ENCODE data around the gene CLEC1A.
"Not testable (repeated sequence)": the region's sequence is repeated elsewhere in the genome, so short reads cannot be mapped to it uniquely, and the experiment has no call there.

CLEC1A gene

DNA sequence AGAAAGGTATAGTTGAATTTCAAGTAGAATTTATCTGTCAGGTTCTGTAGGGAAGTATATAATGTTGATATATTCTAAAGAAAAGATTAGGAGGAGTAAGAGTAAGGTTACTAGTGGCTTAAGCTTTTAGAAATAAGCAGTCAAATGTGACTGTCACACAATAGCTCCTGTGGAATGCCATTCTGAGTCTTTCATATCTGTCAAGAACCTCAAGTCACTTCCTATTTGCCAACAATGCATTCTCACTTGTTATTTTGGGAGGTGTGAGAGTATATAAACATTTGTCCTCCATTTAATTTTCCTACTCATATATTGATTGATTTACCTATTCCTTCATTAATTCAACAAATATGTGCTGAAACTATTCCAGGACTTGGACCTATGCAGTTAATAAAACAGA is 56.6 kb downstream of the CLEC1A start:
- no peak for DNase-seq

DNA sequence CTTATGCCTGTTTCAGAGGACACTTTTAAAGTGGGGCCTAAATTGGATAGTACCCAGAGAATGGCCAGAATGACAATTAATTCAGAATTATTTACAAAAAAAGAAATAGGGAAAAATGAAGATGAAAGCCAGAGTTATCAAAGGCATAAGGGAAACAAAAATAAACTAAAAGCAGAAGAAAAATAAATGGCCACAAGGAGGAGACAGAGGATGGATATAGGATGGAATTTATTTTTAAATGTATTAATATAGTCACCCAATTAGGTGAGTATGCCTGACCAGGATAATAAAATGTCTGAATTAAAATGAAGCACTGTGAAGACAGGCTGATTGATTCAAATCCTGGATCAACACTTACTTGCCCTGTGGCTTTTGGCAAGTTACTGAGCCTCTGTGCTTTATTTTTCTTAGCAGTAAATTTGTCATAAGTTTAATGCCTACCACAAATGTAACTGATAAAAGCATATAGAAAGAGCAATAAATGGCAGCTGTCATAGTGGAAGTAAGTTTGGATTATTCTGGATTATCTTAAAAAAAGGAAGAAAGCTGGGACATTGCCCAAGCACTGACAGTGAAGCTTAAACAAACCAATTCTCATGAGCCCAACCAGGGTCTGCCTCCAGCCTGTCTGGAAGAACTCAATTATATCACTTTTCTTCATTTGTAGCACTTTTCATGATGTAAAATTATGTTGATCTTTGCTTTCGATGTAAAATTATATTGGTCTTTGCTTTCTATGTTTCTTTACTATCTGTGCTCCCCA is 64.8 kb downstream of the CLEC1A start:
- DNase-seq = no peak

DNA sequence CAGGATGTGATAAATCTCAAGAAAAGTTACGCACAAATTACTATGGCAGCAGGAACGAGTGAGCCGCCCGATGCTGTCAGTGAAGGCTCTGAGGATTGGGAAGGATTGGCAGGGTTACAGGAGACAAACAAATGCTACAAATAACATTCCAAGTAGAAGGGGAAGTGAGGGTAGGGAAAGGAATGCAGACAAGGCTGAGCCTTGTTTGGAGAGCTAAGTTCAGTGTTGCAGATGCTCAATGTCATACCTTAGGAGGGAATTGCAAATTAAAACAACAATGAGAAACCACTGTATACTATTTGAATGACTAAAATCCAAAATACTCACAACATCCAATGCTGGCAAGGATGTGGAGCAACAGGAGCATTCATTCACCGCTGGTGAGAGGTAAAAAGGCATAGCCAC is 67.0 kb downstream of the CLEC1A start:
- no peak for DNase-seq

DNA sequence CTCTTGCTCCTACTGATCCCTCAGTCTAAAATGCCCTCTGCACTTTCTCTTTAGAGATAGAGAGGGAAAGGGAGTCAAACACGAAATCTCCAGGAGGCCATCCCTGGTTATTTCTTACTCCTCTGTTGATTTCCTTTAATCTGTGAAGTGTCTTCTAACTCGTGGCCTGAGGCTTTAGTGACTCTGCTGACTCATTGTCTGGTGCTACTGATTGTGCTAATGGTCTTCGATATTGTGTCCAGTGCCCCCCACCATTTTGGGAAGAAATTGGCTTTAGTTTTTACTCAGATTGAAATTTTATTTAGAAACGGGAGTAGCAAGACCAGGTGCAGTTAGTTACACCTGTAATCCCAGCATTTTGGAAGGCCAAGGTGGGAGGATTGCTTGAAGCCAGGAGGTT is 67.5 kb downstream of the CLEC1A start:
- DNase-seq = no peak

DNA sequence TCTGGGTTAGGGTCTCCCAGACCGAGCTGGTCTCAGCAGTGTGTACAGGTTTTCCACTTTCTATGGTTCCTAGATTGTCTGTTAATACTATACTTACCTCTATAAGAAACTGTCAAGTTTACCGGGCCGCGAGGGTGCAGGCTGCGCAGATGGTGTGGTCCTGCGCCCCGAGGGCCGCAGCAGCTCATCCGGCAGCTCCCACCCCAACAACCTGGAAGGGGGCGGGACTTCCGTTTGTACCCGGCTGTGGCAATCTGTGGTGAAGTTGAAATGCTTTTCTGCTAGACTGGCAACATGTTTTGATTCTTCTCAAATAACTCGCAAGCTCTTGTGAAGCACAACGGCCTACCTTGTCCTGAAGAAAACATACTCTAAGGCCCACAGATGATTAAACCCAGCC is 68.3 kb downstream of the CLEC1A start, which contains the start of gene CLEC9A:
TSS of gene CLEC9A (plus strand) at position 237 of the 400 bp plus-strand sequence. CDS start 22,006 bp downstream, outside the sequence.
- no peak for DNase-seq

DNA sequence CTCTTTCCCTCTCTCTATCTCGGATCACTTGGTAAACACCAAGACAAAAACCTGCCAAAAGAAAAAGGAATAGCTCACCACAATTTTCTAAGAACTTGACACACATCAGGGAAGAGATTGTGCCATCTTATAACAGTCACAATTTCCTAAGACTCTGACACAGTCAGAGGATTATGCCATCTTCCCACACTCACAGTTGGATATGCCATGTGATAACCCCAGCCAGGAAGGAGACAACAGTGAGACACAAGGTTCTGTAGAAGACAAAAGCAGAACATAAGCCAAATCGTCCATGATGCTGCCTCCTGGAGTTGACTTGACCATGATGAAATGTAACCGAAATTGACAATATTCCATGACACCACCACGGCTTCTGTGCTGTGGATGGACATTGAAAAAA is 71.1 kb downstream of the CLEC1A start:
- DNase-seq = no peak

DNA sequence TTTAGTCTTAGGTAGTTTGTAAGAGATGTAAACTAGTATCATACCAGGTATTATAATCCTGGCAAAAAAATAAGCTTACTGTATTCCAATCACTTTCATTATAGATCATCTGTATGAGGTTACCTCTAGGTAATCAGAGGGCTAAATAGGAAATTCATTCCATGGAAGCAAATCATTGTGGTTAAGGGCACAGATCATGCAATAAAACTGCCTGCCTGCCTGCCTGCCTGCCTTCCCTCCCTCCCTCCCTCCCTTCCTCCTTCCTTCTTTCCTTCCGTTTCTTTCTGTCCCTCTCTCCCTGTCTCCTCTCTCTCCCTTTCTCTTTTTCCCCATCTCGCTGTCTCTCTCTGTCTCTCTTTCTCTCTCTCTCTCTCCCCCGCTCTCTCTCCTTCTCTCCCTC is 71.5 kb downstream of the CLEC1A start:
- DNase-seq = no peak

DNA sequence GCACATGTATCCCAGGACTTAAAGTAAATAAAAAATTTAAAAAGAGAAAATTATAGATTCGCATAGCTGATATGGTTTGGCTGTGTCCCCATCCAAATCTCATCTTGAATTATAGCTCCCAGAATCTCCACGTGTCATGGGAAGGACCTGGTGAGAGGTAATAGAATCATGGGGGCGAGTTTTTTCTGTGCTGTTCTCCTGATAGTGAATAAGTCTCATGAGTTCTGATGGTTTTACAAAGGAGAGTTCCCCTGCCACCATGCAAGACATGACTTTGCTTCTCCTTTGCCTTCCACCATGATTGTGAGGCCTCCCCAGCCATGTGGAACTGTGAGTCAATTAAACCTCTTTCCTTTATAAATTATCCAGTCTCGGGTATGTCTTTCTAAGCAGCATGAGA is 72.1 kb downstream of the CLEC1A start:
- DNase-seq = not testable (repeated sequence)

DNA sequence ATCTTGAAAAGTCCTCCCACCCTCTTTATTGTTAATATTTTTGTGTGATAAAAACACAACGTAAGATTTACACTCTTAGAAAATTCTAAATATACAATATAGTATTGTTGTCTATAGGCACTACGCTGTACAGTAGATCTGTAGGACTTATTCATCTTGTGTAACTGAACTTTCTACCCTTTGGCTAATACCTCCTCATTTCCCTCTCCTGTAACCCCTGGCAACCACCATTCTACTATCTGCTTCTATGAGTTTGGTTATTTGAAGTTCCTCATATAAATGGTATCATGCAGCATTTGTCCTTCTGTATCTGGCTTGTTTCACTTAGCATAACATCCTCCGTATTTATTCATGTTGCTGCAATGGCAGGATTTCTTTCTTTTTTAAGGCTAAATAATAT is 73.5 kb downstream of the CLEC1A start:
- no peak for DNase-seq

DNA sequence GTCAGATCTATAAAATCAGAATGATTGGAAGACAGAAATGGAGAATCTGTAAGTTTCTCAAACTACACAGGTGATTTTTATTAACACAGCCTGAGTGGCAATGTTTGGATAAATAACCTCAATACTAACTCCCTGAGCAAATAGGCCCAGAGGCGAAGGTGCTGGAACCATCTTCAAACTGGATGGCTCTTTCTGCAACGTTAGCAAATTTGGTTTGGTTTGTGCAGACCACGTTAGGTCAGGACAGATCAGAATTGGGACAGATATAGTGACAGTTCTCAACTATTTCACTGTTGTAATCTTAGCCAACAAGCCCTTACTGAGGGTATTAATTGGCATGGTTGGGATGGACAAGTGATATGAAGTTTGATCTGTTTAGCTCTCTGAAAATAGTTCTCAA is 77.4 kb downstream of the CLEC1A start:
- DNase-seq = no peak

Measured in C1 segment of cervical spinal cord (tissue), 14 donors.